Activated B cell treated with CpG ODN at 0.5 μM for 24 hours (primary cell): ENCODE measurements around the gene LRIG2. TPM values are rescaled to one million over a fixed set of nuclear protein-coding genes. Genes with fewer than 3 reads are reported as not detected.

Experiments
- ATAC-seq: fragments of 200-7000 bp; cut with Tn5 transposase; one replicate; pipeline ENCODE4 v1.10.0; 2021; ENCODE audit warnings: low read depth, mild to moderate bottlenecking, moderate library complexity
- CTCF ChIA-PET: fragments of 350-600 bp; sonication (Branson Sonifier 250); formaldehyde crosslinking; loops from one replicate; lab custom pipeline; 2021; ENCODE audit warnings: antibody characterized with exemption; lab: Charles Lee
- POLR2A ChIA-PET: fragments of 350-600 bp; sonication (Branson Sonifier 250); formaldehyde crosslinking; loops from one replicate; lab custom pipeline; 2021; ENCODE audit warnings: antibody characterized with exemption; lab: Charles Lee
- DNase-seq: peaks from one replicate; pipeline ENCODE4 v3.0.0; 2022
- H3K27ac Mint-ChIP-seq: one replicate; pipeline ENCODE4 v1.8.0; 2020; ENCODE audit warnings: mixed read lengths
- H3K27me3 Mint-ChIP-seq: one replicate; pipeline ENCODE4 v1.8.0; 2021; ENCODE audit warnings: mixed read lengths
- H3K36me3 Mint-ChIP-seq: one replicate; pipeline ENCODE4 v1.8.0; 2021; ENCODE audit warnings: low read depth, mixed read lengths
- H3K4me1 Mint-ChIP-seq: one replicate; pipeline ENCODE4 v1.8.0; 2021; ENCODE audit warnings: mixed read lengths
- H3K4me3 Mint-ChIP-seq: one replicate; pipeline ENCODE4 v1.8.0; 2020; ENCODE audit warnings: mild to moderate bottlenecking, mixed read lengths
- H3K9me3 Mint-ChIP-seq: one replicate; pipeline ENCODE4 v1.8.0; 2020; ENCODE audit warnings: mixed read lengths
- intact Hi-C: fragments of 100-400 bp; cut with micrococcal nuclease; formaldehyde crosslinking; loops from one replicate; pipeline ENCODE4 v1.15.1; 2024
- total RNA-seq: library from RNA; stranded (reverse); gene quantifications from 2 replicates; pipeline ENCODE4 v1.2.3, GENCODE V29; 2022
- TF ChIP-seq, protein P1 (sequence below): fragments of 200-600 bp; IDR thresholded peaks from one replicate; pipeline ENCODE4 v1.8.0; 2022; ENCODE audit warnings: antibody characterized with exemption, mild to moderate bottlenecking

The LRIG2 gene
- total RNA-seq, 1 donor from 2014 or later, result 30.7 TPM

DNA sequence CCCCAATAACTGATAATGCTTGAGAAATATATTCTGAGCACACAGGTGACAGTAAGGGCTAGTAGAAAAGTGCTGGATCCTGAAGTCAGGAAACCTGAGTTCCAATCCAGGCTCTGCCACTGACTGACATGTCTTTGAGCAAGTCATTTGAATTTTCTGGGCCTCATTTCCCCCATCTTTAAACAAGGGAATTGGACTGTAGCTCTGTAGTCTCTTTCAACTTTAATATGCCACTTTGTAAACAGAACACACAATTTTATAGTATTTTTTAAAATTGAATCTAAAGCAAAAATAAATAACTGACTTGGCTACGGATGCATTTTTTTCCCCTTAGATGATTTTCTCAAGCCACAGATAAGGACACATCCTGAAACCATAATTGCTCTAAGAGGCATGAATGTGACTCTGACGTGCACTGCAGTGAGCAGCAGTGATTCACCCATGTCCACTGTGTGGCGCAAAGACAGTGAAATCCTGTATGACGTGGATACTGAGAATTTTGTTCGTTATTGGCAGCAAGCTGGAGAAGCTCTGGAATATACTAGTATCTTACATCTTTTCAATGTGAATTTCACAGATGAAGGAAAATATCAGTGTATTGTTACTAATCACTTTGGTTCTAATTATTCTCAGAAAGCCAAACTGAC is 37.0 kb downstream of the LRIG2 start:
- POLR2A ChIA-PET, result no interaction called here
- Mint-ChIP-seq H3K4me3 (no peak overlapping the region), H3K9me3 (no peaks in the 10 kb centered on the region), H3K27ac (no peak overlapping the region), H3K27me3 (no peaks in the 10 kb centered on the region), H3K4me1 (no peaks in the 10 kb centered on the region), H3K36me3 (peaks cover 77% of the 10 kb centered on the region)
- no peak for ATAC-seq
- CTCF ChIA-PET, result no interaction called here
- DNase-seq, result no peak
- TF ChIP-seq, protein P1, sequence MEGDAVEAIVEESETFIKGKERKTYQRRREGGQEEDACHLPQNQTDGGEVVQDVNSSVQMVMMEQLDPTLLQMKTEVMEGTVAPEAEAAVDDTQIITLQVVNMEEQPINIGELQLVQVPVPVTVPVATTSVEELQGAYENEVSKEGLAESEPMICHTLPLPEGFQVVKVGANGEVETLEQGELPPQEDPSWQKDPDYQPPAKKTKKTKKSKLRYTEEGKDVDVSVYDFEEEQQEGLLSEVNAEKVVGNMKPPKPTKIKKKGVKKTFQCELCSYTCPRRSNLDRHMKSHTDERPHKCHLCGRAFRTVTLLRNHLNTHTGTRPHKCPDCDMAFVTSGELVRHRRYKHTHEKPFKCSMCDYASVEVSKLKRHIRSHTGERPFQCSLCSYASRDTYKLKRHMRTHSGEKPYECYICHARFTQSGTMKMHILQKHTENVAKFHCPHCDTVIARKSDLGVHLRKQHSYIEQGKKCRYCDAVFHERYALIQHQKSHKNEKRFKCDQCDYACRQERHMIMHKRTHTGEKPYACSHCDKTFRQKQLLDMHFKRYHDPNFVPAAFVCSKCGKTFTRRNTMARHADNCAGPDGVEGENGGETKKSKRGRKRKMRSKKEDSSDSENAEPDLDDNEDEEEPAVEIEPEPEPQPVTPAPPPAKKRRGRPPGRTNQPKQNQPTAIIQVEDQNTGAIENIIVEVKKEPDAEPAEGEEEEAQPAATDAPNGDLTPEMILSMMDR, result no peak
- intact Hi-C loops, result loop anchor here (5.0 kb wide), 1 partner anchor 38 kb away; the partner anchor contains the start of gene LRIG2

DNA sequence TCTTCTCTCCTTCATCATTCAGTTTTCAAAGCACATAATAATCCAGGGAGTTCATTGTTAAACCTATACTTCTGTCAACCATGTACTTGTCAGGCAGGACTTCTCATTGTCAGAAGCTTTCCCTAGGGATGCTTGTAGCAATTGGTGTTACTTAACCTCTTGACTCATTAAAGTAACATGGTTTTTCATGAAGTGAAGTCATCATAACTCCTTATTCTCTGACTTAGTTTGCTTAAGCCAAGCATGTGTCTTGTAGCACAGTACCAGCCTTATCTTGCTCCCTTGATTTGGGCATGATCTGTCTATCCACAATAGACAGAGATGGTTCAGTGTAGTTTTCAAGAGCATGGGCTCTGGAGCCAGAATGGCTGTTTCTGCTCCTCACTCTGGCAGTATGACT is 45.3 kb downstream of the LRIG2 start:
- Mint-ChIP-seq H3K4me3 (no peak overlapping the region), H3K4me1 (no peaks in the 10 kb centered on the region), H3K36me3 (peaks cover 84% of the 10 kb centered on the region), H3K27me3 (no peaks in the 10 kb centered on the region), H3K27ac (no peak overlapping the region), H3K9me3 (no peaks in the 10 kb centered on the region)
- ChIA-PET CTCF (no interaction called here), POLR2A (no interaction called here)
- TF ChIP-seq, protein P1, result no peak
- intact Hi-C loops, result no loop called here
- DNase-seq (no peak), ATAC-seq (no peak)

DNA sequence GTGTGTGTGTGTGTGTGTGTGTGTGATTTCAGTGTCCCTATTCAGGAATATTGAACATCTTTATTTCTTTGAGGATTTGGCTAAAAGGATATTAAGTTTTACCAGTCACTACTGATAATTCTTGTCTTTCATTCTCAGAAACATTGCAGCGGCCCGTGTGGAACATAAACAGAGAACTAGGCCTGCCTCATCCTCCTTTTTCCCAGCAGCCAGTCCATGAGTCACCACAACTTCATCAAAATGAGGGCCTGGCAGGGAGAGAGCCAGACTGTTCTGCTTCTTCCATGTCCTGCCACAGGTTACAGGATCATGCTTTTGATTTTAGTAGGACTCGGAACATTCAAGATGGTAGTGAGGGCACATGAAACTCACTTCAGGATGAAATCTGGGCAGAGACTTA is 50.7 kb downstream of the LRIG2 start:
- Mint-ChIP-seq H3K9me3 (no peaks in the 10 kb centered on the region), H3K4me1 (no peaks in the 10 kb centered on the region), H3K27me3 (no peaks in the 10 kb centered on the region), H3K27ac (no peak overlapping the region), H3K36me3 (peaks cover 79% of the 10 kb centered on the region), H3K4me3 (no peak overlapping the region)
- intact Hi-C loops, result no loop called here
- ChIA-PET CTCF (interaction anchor here (0.7 to 1.6 kb wide), 2 partner anchors 51 to 94 kb away, joined by 3 to 4 read pairs; partner anchors contain the start of gene LRIG2), POLR2A (no interaction called here)
- no peak for ATAC-seq
- no peak for DNase-seq
- TF ChIP-seq, protein P1, result no peak

DNA sequence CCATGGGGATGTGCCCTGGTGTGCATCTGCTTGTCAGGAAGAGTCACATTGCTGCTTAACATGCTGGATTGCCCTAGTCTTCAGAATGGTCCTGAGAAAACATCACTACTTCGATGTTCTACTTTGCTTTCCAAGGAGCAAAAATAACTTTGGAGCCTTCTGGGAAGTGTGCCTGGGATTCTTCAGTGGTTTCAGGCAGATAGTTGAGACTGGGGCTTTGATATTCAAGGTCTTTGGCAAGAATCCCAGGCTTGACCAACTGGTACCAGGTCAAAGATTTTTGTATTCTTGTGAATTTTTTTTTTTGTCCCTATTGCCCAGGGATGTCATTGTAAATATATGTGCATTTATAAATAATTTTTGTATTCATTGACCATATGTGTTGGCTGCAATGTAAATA is 51.4 kb downstream of the LRIG2 start:
- ChIA-PET POLR2A (no interaction called here), CTCF (interaction anchor here (1.6 kb wide), 1 partner anchor 51 kb away, joined by 4 read pairs; the partner anchor contains the start of gene LRIG2)
- Mint-ChIP-seq H3K4me1 (peaks cover under 1% of the 10 kb centered on the region), H3K9me3 (no peaks in the 10 kb centered on the region), H3K27me3 (no peaks in the 10 kb centered on the region), H3K4me3 (no peak overlapping the region), H3K27ac (no peak overlapping the region), H3K36me3 (peaks cover 75% of the 10 kb centered on the region)
- DNase-seq, result no peak
- TF ChIP-seq, protein P1, result no peak
- intact Hi-C loops, result no loop called here
- no peak for ATAC-seq

DNA sequence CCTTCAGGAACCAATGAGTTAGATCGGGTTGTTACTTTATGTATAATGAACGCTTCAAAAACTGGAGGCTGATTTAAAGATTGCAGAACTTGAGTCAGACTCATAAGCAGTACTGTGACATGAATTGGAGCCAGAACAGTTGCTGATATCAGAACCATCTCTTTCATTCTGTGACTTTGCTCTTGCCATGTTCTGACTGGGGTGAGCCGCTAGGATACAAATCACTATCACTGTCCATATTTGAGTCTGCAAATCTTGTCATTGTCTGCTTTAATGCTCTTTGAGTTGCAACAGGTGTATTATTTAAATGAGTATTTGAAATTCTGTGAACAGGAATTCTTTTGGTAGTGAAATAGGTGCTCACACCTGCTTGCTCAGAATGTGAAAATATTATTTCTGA is 52.5 kb downstream of the LRIG2 start:
- Mint-ChIP-seq H3K4me1 (peaks cover 11% of the 10 kb centered on the region), H3K36me3 (peaks cover 72% of the 10 kb centered on the region), H3K4me3 (no peak overlapping the region), H3K27ac (no peak overlapping the region), H3K27me3 (no peaks in the 10 kb centered on the region), H3K9me3 (no peaks in the 10 kb centered on the region)
- TF ChIP-seq, protein P1, result no peak
- intact Hi-C loops, result no loop called here
- CTCF ChIA-PET, result interaction anchor here (1.6 kb wide), 1 partner anchor 53 kb away, joined by 4 read pairs; the partner anchor contains the start of gene LRIG2
- POLR2A ChIA-PET, result no interaction called here
- no peak for DNase-seq
- no peak for ATAC-seq
